22Rv1 (cell line): ENCODE measurements around the gene REXO1.

Experiments
- ZFX ChIP-seq: fragments of 450-650 bp; IDR thresholded peaks from 2 replicates; pipeline ENCODE4 v1.6.1; 2017; ENCODE audit warnings: antibody characterized with exemption, borderline replicate concordance
- TF ChIP-seq, protein P1 (sequence below): fragments of 450-650 bp; IDR thresholded peaks from 2 replicates; pipeline ENCODE4 v1.5.1; 2017; ENCODE audit warnings: mild to moderate bottlenecking

GRCh38 chr19:1766800-1767352 is 81.4 kb downstream of the REXO1 start:
- TF ChIP-seq, protein P1, sequence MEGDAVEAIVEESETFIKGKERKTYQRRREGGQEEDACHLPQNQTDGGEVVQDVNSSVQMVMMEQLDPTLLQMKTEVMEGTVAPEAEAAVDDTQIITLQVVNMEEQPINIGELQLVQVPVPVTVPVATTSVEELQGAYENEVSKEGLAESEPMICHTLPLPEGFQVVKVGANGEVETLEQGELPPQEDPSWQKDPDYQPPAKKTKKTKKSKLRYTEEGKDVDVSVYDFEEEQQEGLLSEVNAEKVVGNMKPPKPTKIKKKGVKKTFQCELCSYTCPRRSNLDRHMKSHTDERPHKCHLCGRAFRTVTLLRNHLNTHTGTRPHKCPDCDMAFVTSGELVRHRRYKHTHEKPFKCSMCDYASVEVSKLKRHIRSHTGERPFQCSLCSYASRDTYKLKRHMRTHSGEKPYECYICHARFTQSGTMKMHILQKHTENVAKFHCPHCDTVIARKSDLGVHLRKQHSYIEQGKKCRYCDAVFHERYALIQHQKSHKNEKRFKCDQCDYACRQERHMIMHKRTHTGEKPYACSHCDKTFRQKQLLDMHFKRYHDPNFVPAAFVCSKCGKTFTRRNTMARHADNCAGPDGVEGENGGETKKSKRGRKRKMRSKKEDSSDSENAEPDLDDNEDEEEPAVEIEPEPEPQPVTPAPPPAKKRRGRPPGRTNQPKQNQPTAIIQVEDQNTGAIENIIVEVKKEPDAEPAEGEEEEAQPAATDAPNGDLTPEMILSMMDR, result no peak
- TF ChIP-seq ZFX, result no peak
